Heart left ventricle (tissue), 13 donors: ENCODE results near the gene GJA4.

ENCODE experiments used
- POLR2A ChIP-seq, 2 donors: fragments of 450-650 bp; IDR thresholded peaks; one replicate each; pipeline ENCODE4 v1.6.1; 2017; ENCODE audit warnings: antibody characterized with exemption in 2 of 2, mild to moderate bottlenecking in 2 of 2, moderate library complexity in 2 of 2
- TF ChIP-seq, protein P1 (sequence below), 12 donors: fragments of 200-600 bp; sonication (generic) in 4 of 12; IDR thresholded peaks; one replicate each; pipeline versions ENCODE4 v1.5.0 to v1.8.0; 2018 to 2022; ENCODE audit warnings: antibody characterized with exemption in 12 of 12, mild to moderate bottlenecking in 5 of 12
- donor health status: ischemic (EF 13 %, LVEDD 7.1; RV severe dilation, severe dysfunction).
- donor health status: DM: no; HTN: yes; CAD: no.
- donor health status: DM: no; HTN: no; CAD: no.
- donor health status: ischemic (EF 25% LVEDD 6.9; RV normal size, moderate dysfunction).
- donor health status: ischemic (EF 25% LVEDD 5.7; RV mildly dilated, moderate dysfunction).
- donor health status: ischemic (EF 35%, LVEDD 5.7; RV mildly dilated, moderate dysfunction).
- donor health status: nonischemic (EF 11% LVEDD 7.7; RV severe dilation, severe dysfunction).
- donor health status: DM: yes; HTN: yes; CAD: no.
- donor health status: PGD.
- donor health status: ischemic (EF 29% LVEDD 5.4; RV normal size, mild dysfunction).
- donor health status: nonischemic (EF 23%, LVEDD 6.1; RV moderate dilation, normal function).

DNA sequence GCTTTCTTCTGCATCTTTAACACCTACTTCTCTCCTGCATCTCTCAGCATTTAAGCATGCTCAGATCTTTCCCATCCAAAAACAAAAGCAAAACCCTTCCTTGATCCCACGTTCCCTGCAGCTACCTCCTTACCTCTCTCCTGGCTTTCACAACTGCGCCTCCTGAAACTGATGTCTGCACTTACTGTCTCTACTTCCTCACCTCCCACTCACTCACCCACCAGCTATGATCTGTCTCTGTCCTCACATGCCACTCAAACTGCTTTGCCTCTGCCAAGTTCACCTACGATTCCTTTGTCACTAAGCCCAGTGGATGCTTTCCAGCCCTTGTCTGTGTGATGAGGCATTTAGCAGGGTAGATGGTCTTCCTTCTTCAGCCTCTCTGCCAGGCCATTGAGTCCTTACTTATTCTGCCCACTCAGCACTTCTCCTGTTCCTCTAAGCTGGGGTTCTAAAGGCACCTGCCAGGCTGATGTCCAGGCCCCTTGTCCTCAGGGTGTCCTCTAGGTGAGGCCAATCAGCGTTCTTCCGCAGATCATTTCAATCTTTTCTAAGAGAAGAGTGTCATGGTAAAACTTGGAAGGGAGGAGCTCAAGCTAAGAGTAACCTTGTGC lies 21.8 kb upstream of the GJA4 start:
- TF ChIP-seq, protein P1, sequence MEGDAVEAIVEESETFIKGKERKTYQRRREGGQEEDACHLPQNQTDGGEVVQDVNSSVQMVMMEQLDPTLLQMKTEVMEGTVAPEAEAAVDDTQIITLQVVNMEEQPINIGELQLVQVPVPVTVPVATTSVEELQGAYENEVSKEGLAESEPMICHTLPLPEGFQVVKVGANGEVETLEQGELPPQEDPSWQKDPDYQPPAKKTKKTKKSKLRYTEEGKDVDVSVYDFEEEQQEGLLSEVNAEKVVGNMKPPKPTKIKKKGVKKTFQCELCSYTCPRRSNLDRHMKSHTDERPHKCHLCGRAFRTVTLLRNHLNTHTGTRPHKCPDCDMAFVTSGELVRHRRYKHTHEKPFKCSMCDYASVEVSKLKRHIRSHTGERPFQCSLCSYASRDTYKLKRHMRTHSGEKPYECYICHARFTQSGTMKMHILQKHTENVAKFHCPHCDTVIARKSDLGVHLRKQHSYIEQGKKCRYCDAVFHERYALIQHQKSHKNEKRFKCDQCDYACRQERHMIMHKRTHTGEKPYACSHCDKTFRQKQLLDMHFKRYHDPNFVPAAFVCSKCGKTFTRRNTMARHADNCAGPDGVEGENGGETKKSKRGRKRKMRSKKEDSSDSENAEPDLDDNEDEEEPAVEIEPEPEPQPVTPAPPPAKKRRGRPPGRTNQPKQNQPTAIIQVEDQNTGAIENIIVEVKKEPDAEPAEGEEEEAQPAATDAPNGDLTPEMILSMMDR (IDR thresholded peaks at IDR 0.05): no peak
- no peak for TF ChIP-seq POLR2A (IDR thresholded peaks at IDR 0.05)
